GM19099 (cell line): ENCODE results near the gene GABRB1.
A peak's percentile ranks its signal among the peaks of the same experiment; 100 is the strongest.

ENCODE experiments used
- POLR2A ChIP-seq: IDR thresholded peaks from 3 replicates; pipeline ENCODE4 v1.6.1; 2011; ENCODE audit warnings: low read depth; ENCODE audit not compliant: insufficient read length; ENCODE audit errors: extremely low read depth

The GABRB1 gene

GRCh38 chr4:47391256-47391655 is 359.9 kb downstream of the GABRB1 start:
- TF ChIP-seq POLR2A = no peak

GRCh38 chr4:47406408-47406807 is 375.0 kb downstream of the GABRB1 start:
- no peak for TF ChIP-seq POLR2A

- TF ChIP-seq POLR2A = no peak
Measured at GRCh38 chr4:47410271-47410670, 378.9 kb downstream of the GABRB1 start.

- TF ChIP-seq POLR2A = no peak
Measured at GRCh38 chr4:47413521-47413920, 382.2 kb downstream of the GABRB1 start.

GRCh38 chr4:47415719-47416118 is 384.4 kb downstream of the GABRB1 start:
- no peak for TF ChIP-seq POLR2A

GRCh38 chr4:47418147-47418546 is 386.8 kb downstream of the GABRB1 start:
- no peak for TF ChIP-seq POLR2A

GRCh38 chr4:47419296-47419695 is 387.9 kb downstream of the GABRB1 start:
- TF ChIP-seq POLR2A = no peak

- TF ChIP-seq POLR2A = no peak
Measured at GRCh38 chr4:47425628-47426027, 394.3 kb downstream of the GABRB1 start.

GRCh38 chr4:47427935-47428334 is 396.6 kb downstream of the GABRB1 start:
- TF ChIP-seq POLR2A = no peak

GRCh38 chr4:47432749-47433148 is 401.4 kb downstream of the GABRB1 start:
- no peak for TF ChIP-seq POLR2A

- no peak for TF ChIP-seq POLR2A
Measured at GRCh38 chr4:47434931-47435330, 403.6 kb downstream of the GABRB1 start.

- TF ChIP-seq POLR2A = no peak
Measured at GRCh38 chr4:47442980-47443379, 411.6 kb downstream of the GABRB1 start.

- TF ChIP-seq POLR2A = no peak
Measured at GRCh38 chr4:47444031-47444430, 412.7 kb downstream of the GABRB1 start.

- no peak for TF ChIP-seq POLR2A
Measured at GRCh38 chr4:47451657-47452056, 420.3 kb downstream of the GABRB1 start.

GRCh38 chr4:47462799-47463234 is 431.4 kb downstream of the GABRB1 start:
- TF ChIP-seq POLR2A = no peak

GRCh38 chr4:47463235-47463956 is 432.0 kb downstream of the GABRB1 start, which contains the start of gene COMMD8:
TSS of gene COMMD8 (minus strand) at chr4:47463702. CDS start at chr4:47463651, 51 bp downstream.
- peak; percentile 91 for TF ChIP-seq POLR2A

- no peak for TF ChIP-seq POLR2A
Measured at GRCh38 chr4:47465004-47465403, 433.6 kb downstream of the GABRB1 start.
